Esophagus muscularis mucosa (tissue), 4 donors: Measurements from ENCODE around the gene TROAP. TPM values are rescaled to one million over a fixed set of nuclear protein-coding genes. Genes with fewer than 3 reads are reported as not detected.
A peak's percentile ranks its signal among the peaks of the same experiment; 100 is the strongest.

ENCODE experiments used
- DNase-seq: peaks from one replicate; pipeline ENCODE4 v3.0.0-alpha.2; 2017; ENCODE audit errors: extremely low spot score
- H3K27ac ChIP-seq, 4 donors: fragments of 200-600 bp; sonication (generic); replicated peaks in 1 of 4; 1 replicate in 3 of 4; 2 replicates in 1 of 4; pipeline ENCODE4 v1.5.1; 2016 to 2019; ENCODE audit warnings: mild to moderate bottlenecking in 1 of 4
- H3K27me3 ChIP-seq, 4 donors: fragments of 200-600 bp; sonication (generic); one replicate each; pipeline versions ENCODE4 v1.5.1 to v1.6.0; 2016 to 2019
- H3K36me3 ChIP-seq, 4 donors: fragments of 200-600 bp; sonication (generic); one replicate each; pipeline ENCODE4 v1.5.1; 2016 to 2019
- H3K4me1 ChIP-seq, 4 donors: fragments of 200-600 bp; sonication (generic); one replicate each; pipeline ENCODE4 v1.5.1; 2016 to 2019
- H3K4me3 ChIP-seq, 4 donors: fragments of 200-600 bp; sonication (generic); 1 replicate in 2 of 4; 2 replicates in 2 of 4; pipeline ENCODE4 v1.5.1; 2016 to 2019; ENCODE audit warnings: mild to moderate bottlenecking in 4 of 4, moderate library complexity in 1 of 4
- H3K9me3 ChIP-seq, 4 donors: fragments of 200-600 bp; sonication (generic); 1 replicate in 3 of 4; 2 replicates in 1 of 4; pipeline ENCODE4 v1.5.1; 2016 to 2019
- EP300 ChIP-seq: sonication (generic); formaldehyde crosslinking; IDR thresholded peaks from one replicate; pipeline ENCODE4 v1.6.1; 2017; ENCODE audit warnings: antibody characterized with exemption
- POLR2A ChIP-seq: fragments of 450-650 bp; IDR thresholded peaks from one replicate; pipeline ENCODE4 v1.6.1; 2017; ENCODE audit warnings: antibody characterized with exemption, moderate library complexity, mild to moderate bottlenecking, low read depth
- POLR2AphosphoS5 ChIP-seq, 2 donors: sonication (generic); formaldehyde crosslinking; IDR thresholded peaks; one replicate each; pipeline ENCODE4 v1.6.1; 2017; ENCODE audit warnings: antibody characterized with exemption in 2 of 2
- WGBS: methylation state at CpG from one replicate; pipeline ENCODE4 v1.1.5; 2018; 5-methylcytosine and 5-hydroxymethylcytosine counted together
- intact Hi-C: fragments of 100-400 bp; cut with DNase I; formaldehyde crosslinking; loops from one replicate; pipeline ENCODE4 v1.15.1; 2023
- total RNA-seq, 4 donors: library from RNA; depleted of rRNA; stranded (reverse); fragments of >200 nt; gene quantifications; one replicate each; pipeline versions ENCODE4 v1.1.0 to v1.2.1, GENCODE V29; 2016
- TF ChIP-seq, protein P1 (sequence below), 3 experiments: fragments of 200-600 bp in 2 of 3; fragments of 450-650 bp in 1 of 3; sonication (generic) in 2 of 3; IDR thresholded peaks; one replicate each; pipeline ENCODE4 v1.5.1; 2017 to 2019; ENCODE audit warnings: antibody characterized with exemption in 3 of 3, mild to moderate bottlenecking in 2 of 3, moderate library complexity in 1 of 3

Gene TROAP
- total RNA-seq, 4 donors from 2014 or later, result 0.26 to 0.80 TPM; not detected in 2

DNA sequence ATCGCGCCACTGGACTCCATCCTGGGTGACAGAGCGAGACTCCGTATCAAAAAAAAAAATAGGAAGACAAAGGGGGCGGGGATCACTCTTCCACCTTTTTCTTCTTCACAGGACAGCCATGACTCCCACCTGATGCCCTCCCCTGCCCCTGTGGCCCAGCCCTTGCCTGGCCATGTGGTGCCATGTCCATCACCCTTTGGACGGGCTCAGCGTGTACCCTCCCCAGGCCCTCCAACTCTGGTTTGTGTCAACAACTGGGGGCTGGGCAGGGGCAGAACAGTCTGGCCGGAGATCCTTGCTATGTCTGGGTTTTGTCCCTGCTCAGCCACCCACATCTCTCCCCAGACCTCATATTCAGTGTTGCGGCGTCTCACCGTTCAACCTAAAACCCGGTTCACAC lies 5.8 kb downstream of the TROAP start:
- H3K4me3 ChIP-seq, result no peak overlapping the region
- no peak overlapping the region for H3K27ac ChIP-seq
- H3K4me1 ChIP-seq, result peaks cover 7 to 22% (median 15%) of the 10 kb centered on the region in 4 donors
- no peaks in the 10 kb centered on the region for H3K9me3 ChIP-seq
- WGBS, result 92% methylated on average over 12 of the region's 12 CpGs
- intact Hi-C loops, result no loop called here
- H3K27me3 ChIP-seq, result peaks cover 0 to 49% (median 15%) of the 10 kb centered on the region in 4 donors
- DNase-seq, result no peak
- TF ChIP-seq POLR2AphosphoS5 (IDR thresholded peaks at IDR 0.05) (no peak), POLR2A (no peak), EP300 (no peak)
- TF ChIP-seq, protein P1, sequence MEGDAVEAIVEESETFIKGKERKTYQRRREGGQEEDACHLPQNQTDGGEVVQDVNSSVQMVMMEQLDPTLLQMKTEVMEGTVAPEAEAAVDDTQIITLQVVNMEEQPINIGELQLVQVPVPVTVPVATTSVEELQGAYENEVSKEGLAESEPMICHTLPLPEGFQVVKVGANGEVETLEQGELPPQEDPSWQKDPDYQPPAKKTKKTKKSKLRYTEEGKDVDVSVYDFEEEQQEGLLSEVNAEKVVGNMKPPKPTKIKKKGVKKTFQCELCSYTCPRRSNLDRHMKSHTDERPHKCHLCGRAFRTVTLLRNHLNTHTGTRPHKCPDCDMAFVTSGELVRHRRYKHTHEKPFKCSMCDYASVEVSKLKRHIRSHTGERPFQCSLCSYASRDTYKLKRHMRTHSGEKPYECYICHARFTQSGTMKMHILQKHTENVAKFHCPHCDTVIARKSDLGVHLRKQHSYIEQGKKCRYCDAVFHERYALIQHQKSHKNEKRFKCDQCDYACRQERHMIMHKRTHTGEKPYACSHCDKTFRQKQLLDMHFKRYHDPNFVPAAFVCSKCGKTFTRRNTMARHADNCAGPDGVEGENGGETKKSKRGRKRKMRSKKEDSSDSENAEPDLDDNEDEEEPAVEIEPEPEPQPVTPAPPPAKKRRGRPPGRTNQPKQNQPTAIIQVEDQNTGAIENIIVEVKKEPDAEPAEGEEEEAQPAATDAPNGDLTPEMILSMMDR (IDR thresholded peaks at IDR 0.05), result no peak
- H3K36me3 ChIP-seq, result no peaks in the 10 kb centered on the region

DNA sequence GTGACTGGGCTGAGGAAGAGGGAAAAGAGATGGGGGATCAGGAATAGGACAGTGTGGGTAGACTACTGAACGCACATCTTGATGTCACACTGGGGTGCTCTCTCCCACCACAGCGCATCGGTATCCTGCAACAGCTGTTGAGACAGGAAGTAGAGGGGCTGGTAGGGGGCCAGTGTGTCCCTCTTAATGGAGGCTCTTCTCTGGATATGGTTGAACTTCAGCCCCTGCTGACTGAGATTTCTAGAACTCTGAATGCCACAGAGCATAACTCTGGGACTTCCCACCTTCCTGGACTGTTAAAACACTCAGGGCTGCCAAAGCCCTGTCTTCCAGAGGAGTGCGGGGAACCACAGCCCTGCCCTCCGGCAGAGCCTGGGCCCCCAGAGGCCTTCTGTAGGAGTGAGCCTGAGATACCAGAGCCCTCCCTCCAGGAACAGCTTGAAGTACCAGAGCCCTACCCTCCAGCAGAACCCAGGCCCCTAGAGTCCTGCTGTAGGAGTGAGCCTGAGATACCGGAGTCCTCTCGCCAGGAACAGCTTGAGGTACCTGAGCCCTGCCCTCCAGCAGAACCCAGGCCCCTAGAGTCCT lies 7.1 kb downstream of the TROAP start:
- Histone ChIP-seq H3K36me3 (no peaks in the 10 kb centered on the region), H3K4me3 (no peak overlapping the region), H3K27me3 (peaks cover 0 to 62% (median 28%) of the 10 kb centered on the region in 4 donors), H3K9me3 (no peaks in the 10 kb centered on the region), H3K4me1 (peaks cover 7 to 21% (median 15%) of the 10 kb centered on the region in 4 donors), H3K27ac (no peak overlapping the region)
- no peak for TF ChIP-seq EP300
- TF ChIP-seq POLR2AphosphoS5 (IDR thresholded peaks at IDR 0.05), result no peak
- TF ChIP-seq POLR2A, result no peak
- TF ChIP-seq, protein P1 (IDR thresholded peaks at IDR 0.05), result no peak
- intact Hi-C loops, result no loop called here
- 96% methylated on average over 5 of the region's 7 CpGs for WGBS
- no peak for DNase-seq

DNA sequence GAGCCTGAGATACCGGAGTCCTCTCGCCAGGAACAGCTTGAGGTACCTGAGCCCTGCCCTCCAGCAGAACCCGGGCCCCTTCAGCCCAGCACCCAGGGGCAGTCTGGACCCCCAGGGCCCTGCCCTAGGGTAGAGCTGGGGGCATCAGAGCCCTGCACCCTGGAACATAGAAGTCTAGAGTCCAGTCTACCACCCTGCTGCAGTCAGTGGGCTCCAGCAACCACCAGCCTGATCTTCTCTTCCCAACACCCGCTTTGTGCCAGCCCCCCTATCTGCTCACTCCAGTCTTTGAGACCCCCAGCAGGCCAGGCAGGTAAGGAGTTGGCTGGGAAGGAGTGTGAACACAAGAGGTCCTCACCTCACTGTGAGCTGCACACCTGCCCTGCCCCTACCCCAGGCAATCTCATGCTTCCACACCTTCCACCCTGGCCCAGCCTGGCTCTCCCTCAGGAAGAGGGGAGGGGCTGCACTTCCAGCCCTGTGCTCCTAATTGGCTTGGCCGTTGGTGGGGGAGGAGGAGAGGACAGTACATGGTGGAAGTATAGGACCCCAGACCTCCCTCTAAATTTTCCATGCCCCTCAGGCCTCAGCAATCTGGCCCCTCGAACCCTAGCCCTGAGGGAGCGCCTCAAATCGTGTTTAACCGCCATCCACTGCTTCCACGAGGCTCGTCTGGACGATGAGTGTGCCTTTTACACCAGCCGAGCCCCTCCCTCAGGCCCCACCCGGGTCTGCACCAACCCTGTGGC lies 7.8 kb downstream of the TROAP start:
- intact Hi-C loops, result no loop called here
- DNase-seq, result no peak
- H3K9me3 ChIP-seq, result no peaks in the 10 kb centered on the region
- no peak overlapping the region for H3K27ac ChIP-seq
- WGBS, result 81% methylated on average over 7 of the region's 14 CpGs
- H3K4me3 ChIP-seq, result no peak overlapping the region
- peaks cover 7 to 24% (median 15%) of the 10 kb centered on the region in 4 donors for H3K4me1 ChIP-seq
- no peaks in the 10 kb centered on the region for H3K36me3 ChIP-seq
- no peak for TF ChIP-seq EP300
- no peak for TF ChIP-seq POLR2AphosphoS5 (IDR thresholded peaks at IDR 0.05)
- TF ChIP-seq, protein P1 (IDR thresholded peaks at IDR 0.05), result no peak
- TF ChIP-seq POLR2A, result no peak
- peaks cover under 1 to 69% (median 35%) of the 10 kb centered on the region in 4 donors for H3K27me3 ChIP-seq

DNA sequence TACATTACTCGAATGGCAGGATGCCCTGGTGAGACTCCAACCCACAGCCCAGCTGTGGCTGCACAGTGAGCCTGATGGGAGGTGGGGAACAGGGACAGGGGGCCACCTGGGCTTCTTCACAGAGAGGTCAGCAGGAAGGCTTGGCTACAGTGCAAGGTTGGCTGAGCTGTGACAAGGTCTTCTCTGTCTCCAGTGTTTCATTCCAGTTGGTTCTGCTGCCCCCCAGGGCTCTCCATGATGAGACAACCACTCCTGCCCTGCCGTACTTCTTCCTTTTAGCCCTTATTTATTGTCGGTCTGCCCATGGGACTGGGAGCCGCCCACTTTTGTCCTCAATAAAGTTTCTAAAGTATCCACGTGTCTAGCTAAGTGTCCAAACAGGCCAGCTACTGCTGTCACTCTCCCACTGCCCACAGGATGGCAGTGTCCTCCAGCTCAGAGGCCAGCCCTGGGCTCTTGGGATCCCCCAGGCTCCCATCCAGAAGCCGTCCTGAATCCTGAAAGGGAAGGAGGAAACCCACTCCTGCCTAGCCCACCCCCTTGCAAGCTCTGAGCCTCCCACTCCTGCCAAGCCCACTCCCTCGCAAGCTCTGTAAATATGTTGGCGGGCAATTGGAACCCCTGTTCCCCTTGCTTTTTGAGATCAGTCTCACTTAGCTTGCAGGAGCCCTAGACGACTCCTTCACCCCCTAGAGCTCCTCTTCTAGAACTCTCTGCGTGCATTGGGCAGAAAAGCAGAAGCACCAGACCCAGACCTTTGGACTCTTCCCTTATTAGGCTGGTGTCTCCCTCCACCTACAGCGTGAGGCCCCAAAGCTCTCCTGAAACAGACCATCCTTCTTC lies 8.5 kb downstream of the TROAP start:
- DNase-seq, result peak; percentile 86
- no peaks in the 10 kb centered on the region for H3K36me3 ChIP-seq
- H3K9me3 ChIP-seq, result no peaks in the 10 kb centered on the region
- no peak overlapping the region for H3K4me3 ChIP-seq
- WGBS, result 42% methylated on average over 10 of the region's 11 CpGs
- H3K4me1 ChIP-seq, result peaks cover 7 to 32% (median 20%) of the 10 kb centered on the region in 4 donors
- H3K27me3 ChIP-seq, result peaks cover 9 to 77% (median 43%) of the 10 kb centered on the region in 4 donors
- intact Hi-C loops, result no loop called here
- TF ChIP-seq EP300, result no peak
- TF ChIP-seq, protein P1 (IDR thresholded peaks at IDR 0.05), result peak; percentile 64 to 74 (median 72)
- H3K27ac ChIP-seq, result no peak overlapping the region
